HEK293 (cell line): ENCODE data around the gene SRRM4.

Experiments used
- CTCF ChIA-PET: fragments of 350-600 bp; formaldehyde crosslinking; extraction: SDS; loops from one replicate; lab custom pipeline; 2021; ENCODE audit warnings: antibody characterized with exemption; lab: Yijun Ruan, JAX
- POLR2A ChIA-PET: fragments of 300-600 bp; formaldehyde crosslinking; extraction: SDS; loops from one replicate; lab custom pipeline; 2020; ENCODE audit warnings: antibody characterized with exemption, inconsistent platforms; lab: Yijun Ruan, JAX
- H3K27ac ChIP-seq: fragments of 200-500 bp; sonication (Bioruptor generic); 2 replicates; pipeline ENCODE4 v1.5.1; 2014; ENCODE audit warnings: low read depth, low read length, control low read depth, inconsistent platforms; ENCODE audit errors: extremely low read depth
- H3K36me3 ChIP-seq, 2 experiments: fragments of 200-500 bp in 1 of 2; sonication (Bioruptor generic) in 1 of 2; 1 replicate in 1 of 2; 2 replicates in 1 of 2; pipeline ENCODE4 v1.5.1; 2014 to 2017; ENCODE audit warnings: inconsistent platforms in 2 of 2, low read length in 2 of 2; ENCODE audit not compliant: control insufficient read depth in 2 of 2, insufficient read depth in 1 of 2
- H3K4me1 ChIP-seq: fragments of 200-500 bp; sonication (Bioruptor generic); 2 replicates; pipeline ENCODE4 v1.5.1; 2014; ENCODE audit warnings: mild to moderate bottlenecking, low read length, inconsistent platforms; ENCODE audit not compliant: control insufficient read depth, insufficient read depth
- H3K4me3 ChIP-seq: 2 replicates; pipeline ENCODE4 v1.5.1; 2011; ENCODE audit warnings: low read depth, mild to moderate bottlenecking, control low read depth, low read length, moderate library complexity
- H3K9me3 ChIP-seq: fragments of 200-500 bp; sonication (Bioruptor generic); 2 replicates; pipeline ENCODE4 v1.5.1; 2014; ENCODE audit warnings: low read depth, low read length, inconsistent platforms; ENCODE audit not compliant: control insufficient read depth, insufficient read depth
- FEZF1 ChIP-seq: fragments of 450-650 bp; formaldehyde crosslinking; IDR thresholded peaks from 2 replicates; pipeline ENCODE4 v1.5.1; 2016; ENCODE audit warnings: missing biosample characterization, missing genetic modification characterization
- SCRT1 ChIP-seq: fragments of 450-650 bp; formaldehyde crosslinking; IDR thresholded peaks from 2 replicates; pipeline ENCODE4 v1.5.1; 2016; ENCODE audit warnings: missing biosample characterization, missing genetic modification characterization, borderline replicate concordance
- TCF7L2 ChIP-seq: IDR thresholded peaks from 2 replicates; pipeline ENCODE4 v1.6.1; 2011; ENCODE audit warnings: low read depth, mild to moderate bottlenecking, inconsistent platforms, low read length, moderate library complexity, borderline replicate concordance
- ZNF157 ChIP-seq: fragments of 450-650 bp; formaldehyde crosslinking; IDR thresholded peaks from 2 replicates; pipeline ENCODE4 v1.5.1; 2016; ENCODE audit warnings: missing biosample characterization, missing genetic modification characterization
- ZNF221 ChIP-seq: fragments of 450-650 bp; formaldehyde crosslinking; IDR thresholded peaks from 2 replicates; pipeline ENCODE4 v1.5.1; 2017; ENCODE audit warnings: missing biosample characterization, missing genetic modification characterization, borderline replicate concordance
- ZNF350 ChIP-seq: fragments of 450-650 bp; formaldehyde crosslinking; IDR thresholded peaks from 2 replicates; pipeline ENCODE4 v1.5.0; 2017; ENCODE audit warnings: missing biosample characterization, mild to moderate bottlenecking, missing genetic modification characterization
- ZNF404 ChIP-seq: fragments of 450-650 bp; formaldehyde crosslinking; IDR thresholded peaks from 2 replicates; pipeline ENCODE4 v1.5.1; 2017; ENCODE audit warnings: missing biosample characterization, missing genetic modification characterization
- ZNF548 ChIP-seq: fragments of 450-650 bp; formaldehyde crosslinking; IDR thresholded peaks from 2 replicates; pipeline ENCODE4 v1.5.1; 2016; ENCODE audit warnings: missing biosample characterization, missing genetic modification characterization
- ZNF561 ChIP-seq: fragments of 450-650 bp; IDR thresholded peaks from 2 replicates; pipeline ENCODE4 v1.5.1; 2018; ENCODE audit warnings: missing biosample characterization, missing genetic modification characterization, borderline replicate concordance
- ZNF768 ChIP-seq: fragments of 450-650 bp; formaldehyde crosslinking; IDR thresholded peaks from 2 replicates; pipeline ENCODE4 v1.5.1; 2018; ENCODE audit warnings: missing biosample characterization, mild to moderate bottlenecking, missing genetic modification characterization
- ZNF777 ChIP-seq: fragments of 450-650 bp; formaldehyde crosslinking; IDR thresholded peaks from 2 replicates; pipeline ENCODE4 v1.5.1; 2017; ENCODE audit warnings: missing biosample characterization, missing genetic modification characterization, borderline replicate concordance
- ZNF792 ChIP-seq: fragments of 450-650 bp; formaldehyde crosslinking; IDR thresholded peaks from 2 replicates; pipeline ENCODE4 v1.5.1; 2016; ENCODE audit warnings: missing biosample characterization, missing genetic modification characterization
- ZNF843 ChIP-seq: fragments of 450-650 bp; formaldehyde crosslinking; IDR thresholded peaks from 2 replicates; pipeline ENCODE4 v1.5.1; 2016; ENCODE audit warnings: missing biosample characterization, missing genetic modification characterization
- TF ChIP-seq, protein P1 (sequence below): fragments of 450-650 bp; formaldehyde crosslinking; IDR thresholded peaks from 2 replicates; pipeline ENCODE4 v1.5.1; 2016; ENCODE audit warnings: missing biosample characterization, missing genetic modification characterization
- TF ChIP-seq, protein P2 (sequence below): fragments of 450-650 bp; formaldehyde crosslinking; IDR thresholded peaks from 2 replicates; pipeline ENCODE4 v1.5.1; 2016; ENCODE audit warnings: missing biosample characterization, missing genetic modification characterization
- TF ChIP-seq, protein P3 (sequence below): fragments of 450-650 bp; formaldehyde crosslinking; optimal IDR thresholded peaks from 2 replicates; pipeline ENCODE3; 2016; ENCODE audit warnings: missing biosample characterization, mild to moderate bottlenecking, missing genetic modification characterization
- TF ChIP-seq, protein P4 (sequence below): fragments of 450-650 bp; formaldehyde crosslinking; IDR thresholded peaks from 2 replicates; pipeline ENCODE4 v1.5.1; 2016; ENCODE audit warnings: missing biosample characterization, missing genetic modification characterization
- TF ChIP-seq, protein P5 (sequence below): fragments of 450-650 bp; formaldehyde crosslinking; IDR thresholded peaks from 2 replicates; pipeline ENCODE4 v1.5.1; 2017; ENCODE audit warnings: missing biosample characterization, missing genetic modification characterization
- TF ChIP-seq, protein P6 (sequence below): fragments of 450-650 bp; formaldehyde crosslinking; IDR thresholded peaks from 2 replicates; pipeline ENCODE4 v1.5.1; 2016; ENCODE audit warnings: missing biosample characterization, missing genetic modification characterization

SRRM4 gene

DNA sequence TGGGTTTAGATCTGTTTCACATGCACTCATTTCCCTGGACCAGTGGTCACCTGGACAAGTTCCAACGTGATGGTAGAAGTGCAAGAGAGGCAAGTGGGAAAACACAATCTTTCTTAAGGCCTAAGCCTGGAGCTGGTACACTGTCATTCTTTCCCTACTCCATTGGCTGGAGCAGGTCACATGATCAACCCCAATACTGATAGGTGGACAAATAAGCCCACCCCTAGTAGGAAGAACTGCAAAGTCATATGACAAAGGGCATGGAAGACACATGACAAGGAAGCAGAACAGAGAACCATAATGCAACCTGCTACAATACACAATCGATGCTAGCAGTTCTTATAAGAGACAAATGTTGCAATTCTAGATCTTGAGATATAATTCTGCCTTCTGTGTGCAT, 66.3 kb downstream of the SRRM4 start:
- no peaks in the 10 kb centered on the region for H3K9me3 ChIP-seq
- no peak for TF ChIP-seq ZNF548
- no peak for TF ChIP-seq ZNF404 (tag by site-specific recombination)
- TF ChIP-seq ZNF843 (tag by site-specific recombination), result no peak
- TF ChIP-seq FEZF1 (tag by site-specific recombination), result no peak
- TF ChIP-seq, protein P1, sequence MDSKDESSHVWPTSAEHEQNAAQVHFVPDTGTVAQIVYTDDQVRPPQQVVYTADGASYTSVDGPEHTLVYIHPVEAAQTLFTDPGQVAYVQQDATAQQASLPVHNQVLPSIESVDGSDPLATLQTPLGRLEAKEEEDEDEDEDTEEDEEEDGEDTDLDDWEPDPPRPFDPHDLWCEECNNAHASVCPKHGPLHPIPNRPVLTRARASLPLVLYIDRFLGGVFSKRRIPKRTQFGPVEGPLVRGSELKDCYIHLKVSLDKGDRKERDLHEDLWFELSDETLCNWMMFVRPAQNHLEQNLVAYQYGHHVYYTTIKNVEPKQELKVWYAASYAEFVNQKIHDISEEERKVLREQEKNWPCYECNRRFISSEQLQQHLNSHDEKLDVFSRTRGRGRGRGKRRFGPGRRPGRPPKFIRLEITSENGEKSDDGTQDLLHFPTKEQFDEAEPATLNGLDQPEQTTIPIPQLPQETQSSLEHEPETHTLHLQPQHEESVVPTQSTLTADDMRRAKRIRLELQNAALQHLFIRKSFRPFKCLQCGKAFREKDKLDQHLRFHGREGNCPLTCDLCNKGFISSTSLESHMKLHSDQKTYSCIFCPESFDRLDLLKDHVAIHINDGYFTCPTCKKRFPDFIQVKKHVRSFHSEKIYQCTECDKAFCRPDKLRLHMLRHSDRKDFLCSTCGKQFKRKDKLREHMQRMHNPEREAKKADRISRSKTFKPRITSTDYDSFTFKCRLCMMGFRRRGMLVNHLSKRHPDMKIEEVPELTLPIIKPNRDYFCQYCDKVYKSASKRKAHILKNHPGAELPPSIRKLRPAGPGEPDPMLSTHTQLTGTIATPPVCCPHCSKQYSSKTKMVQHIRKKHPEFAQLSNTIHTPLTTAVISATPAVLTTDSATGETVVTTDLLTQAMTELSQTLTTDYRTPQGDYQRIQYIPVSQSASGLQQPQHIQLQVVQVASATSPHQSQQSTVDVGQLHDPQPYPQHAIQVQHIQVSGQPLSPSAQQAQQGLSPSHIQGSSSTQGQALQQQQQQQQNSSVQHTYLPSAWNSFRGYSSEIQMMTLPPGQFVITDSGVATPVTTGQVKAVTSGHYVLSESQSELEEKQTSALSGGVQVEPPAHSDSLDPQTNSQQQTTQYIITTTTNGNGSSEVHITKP (tag by site-specific recombination), result no peak
- TF ChIP-seq ZNF768 (tag by site-specific recombination), result no peak
- TF ChIP-seq, protein P2, sequence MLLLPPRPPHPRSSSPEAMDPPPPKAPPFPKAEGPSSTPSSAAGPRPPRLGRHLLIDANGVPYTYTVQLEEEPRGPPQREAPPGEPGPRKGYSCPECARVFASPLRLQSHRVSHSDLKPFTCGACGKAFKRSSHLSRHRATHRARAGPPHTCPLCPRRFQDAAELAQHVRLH (tag by site-specific recombination), result no peak
- no peak for TF ChIP-seq SCRT1 (tag by site-specific recombination)
- no peak for TF ChIP-seq ZNF792 (tag by site-specific recombination)
- no peak for TF ChIP-seq ZNF350 (tag by site-specific recombination)
- TF ChIP-seq, protein P3, sequence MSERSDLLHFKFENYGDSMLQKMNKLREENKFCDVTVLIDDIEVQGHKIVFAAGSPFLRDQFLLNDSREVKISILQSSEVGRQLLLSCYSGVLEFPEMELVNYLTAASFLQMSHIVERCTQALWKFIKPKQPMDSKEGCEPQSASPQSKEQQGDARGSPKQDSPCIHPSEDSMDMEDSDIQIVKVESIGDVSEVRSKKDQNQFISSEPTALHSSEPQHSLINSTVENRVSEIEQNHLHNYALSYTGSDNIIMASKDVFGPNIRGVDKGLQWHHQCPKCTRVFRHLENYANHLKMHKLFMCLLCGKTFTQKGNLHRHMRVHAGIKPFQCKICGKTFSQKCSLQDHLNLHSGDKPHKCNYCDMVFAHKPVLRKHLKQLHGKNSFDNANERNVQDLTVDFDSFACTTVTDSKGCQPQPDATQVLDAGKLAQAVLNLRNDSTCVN (tag by site-specific recombination), result no peak
- no peak for TF ChIP-seq ZNF221 (tag by site-specific recombination)
- no peak for TF ChIP-seq TCF7L2
- TF ChIP-seq, protein P4, sequence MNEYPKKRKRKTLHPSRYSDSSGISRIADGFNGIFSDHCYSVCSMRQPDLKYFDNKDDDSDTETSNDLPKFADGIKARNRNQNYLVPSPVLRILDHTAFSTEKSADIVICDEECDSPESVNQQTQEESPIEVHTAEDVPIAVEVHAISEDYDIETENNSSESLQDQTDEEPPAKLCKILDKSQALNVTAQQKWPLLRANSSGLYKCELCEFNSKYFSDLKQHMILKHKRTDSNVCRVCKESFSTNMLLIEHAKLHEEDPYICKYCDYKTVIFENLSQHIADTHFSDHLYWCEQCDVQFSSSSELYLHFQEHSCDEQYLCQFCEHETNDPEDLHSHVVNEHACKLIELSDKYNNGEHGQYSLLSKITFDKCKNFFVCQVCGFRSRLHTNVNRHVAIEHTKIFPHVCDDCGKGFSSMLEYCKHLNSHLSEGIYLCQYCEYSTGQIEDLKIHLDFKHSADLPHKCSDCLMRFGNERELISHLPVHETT (tag by site-specific recombination), result no peak
- TF ChIP-seq ZNF777 (tag by site-specific recombination), result no peak
- no peak for TF ChIP-seq ZNF157 (tag by site-specific recombination)
- TF ChIP-seq, protein P5, sequence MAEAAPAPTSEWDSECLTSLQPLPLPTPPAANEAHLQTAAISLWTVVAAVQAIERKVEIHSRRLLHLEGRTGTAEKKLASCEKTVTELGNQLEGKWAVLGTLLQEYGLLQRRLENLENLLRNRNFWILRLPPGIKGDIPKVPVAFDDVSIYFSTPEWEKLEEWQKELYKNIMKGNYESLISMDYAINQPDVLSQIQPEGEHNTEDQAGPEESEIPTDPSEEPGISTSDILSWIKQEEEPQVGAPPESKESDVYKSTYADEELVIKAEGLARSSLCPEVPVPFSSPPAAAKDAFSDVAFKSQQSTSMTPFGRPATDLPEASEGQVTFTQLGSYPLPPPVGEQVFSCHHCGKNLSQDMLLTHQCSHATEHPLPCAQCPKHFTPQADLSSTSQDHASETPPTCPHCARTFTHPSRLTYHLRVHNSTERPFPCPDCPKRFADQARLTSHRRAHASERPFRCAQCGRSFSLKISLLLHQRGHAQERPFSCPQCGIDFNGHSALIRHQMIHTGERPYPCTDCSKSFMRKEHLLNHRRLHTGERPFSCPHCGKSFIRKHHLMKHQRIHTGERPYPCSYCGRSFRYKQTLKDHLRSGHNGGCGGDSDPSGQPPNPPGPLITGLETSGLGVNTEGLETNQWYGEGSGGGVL, result no peak
- TF ChIP-seq, protein P6, sequence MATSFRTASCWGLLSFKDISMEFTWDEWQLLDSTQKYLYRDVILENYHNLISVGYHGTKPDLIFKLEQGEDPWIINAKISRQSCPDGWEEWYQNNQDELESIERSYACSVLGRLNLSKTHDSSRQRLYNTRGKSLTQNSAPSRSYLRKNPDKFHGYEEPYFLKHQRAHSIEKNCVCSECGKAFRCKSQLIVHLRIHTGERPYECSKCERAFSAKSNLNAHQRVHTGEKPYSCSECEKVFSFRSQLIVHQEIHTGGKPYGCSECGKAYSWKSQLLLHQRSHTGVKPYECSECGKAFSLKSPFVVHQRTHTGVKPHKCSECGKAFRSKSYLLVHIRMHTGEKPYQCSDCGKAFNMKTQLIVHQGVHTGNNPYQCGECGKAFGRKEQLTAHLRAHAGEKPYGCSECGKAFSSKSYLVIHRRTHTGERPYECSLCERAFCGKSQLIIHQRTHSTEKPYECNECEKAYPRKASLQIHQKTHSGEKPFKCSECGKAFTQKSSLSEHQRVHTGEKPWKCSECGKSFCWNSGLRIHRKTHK, result no peak
- no peak for TF ChIP-seq ZNF561 (tag by site-specific recombination)
- TF ChIP-seq, all 188 proteins: peak for 0
- ChIA-PET POLR2A (no interaction called here), CTCF (no interaction called here)
- Histone ChIP-seq H3K4me3 (no peak overlapping the region), H3K4me1 (no peaks in the 10 kb centered on the region), H3K36me3 (no peaks in the 10 kb centered on the region), H3K27ac (no peak overlapping the region)
